Upper lobe of left lung (tissue), 6 donors: Measurements from ENCODE around the gene TFIP11. TPM values are rescaled to one million over a fixed set of nuclear protein-coding genes. Genes with fewer than 3 reads are reported as not detected.

Source experiments
- ATAC-seq, 2 donors: fragments of 200-7000 bp; cut with Tn5 transposase; one replicate each; pipeline ENCODE4 v1.9.1; 2022; ENCODE audit warnings: mild to moderate bottlenecking in 2 of 2, moderate library complexity in 2 of 2; ENCODE audit not compliant: low FRiP score in 2 of 2
- DNase-seq, 2 donors: peaks; one replicate each; pipeline ENCODE4 v3.0.0-alpha.2; 2019 to 2020
- H3K27ac ChIP-seq, 4 donors: fragments of 200-600 bp; sonication (generic); one replicate each; pipeline ENCODE4 v1.5.1; 2016 to 2019
- H3K27me3 ChIP-seq, 4 donors: fragments of 200-600 bp; sonication (generic); one replicate each; pipeline ENCODE4 v1.5.1; 2017 to 2019
- H3K36me3 ChIP-seq, 4 donors: fragments of 200-600 bp; sonication (generic); one replicate each; pipeline ENCODE4 v1.5.1; 2016 to 2019
- H3K4me1 ChIP-seq, 4 donors: fragments of 200-600 bp; sonication (generic); one replicate each; pipeline ENCODE4 v1.5.1; 2018 to 2019
- H3K4me3 ChIP-seq, 4 donors: fragments of 200-600 bp; sonication (generic); one replicate each; pipeline ENCODE4 v1.5.1; 2017 to 2019; ENCODE audit warnings: mild to moderate bottlenecking in 2 of 4, moderate library complexity in 1 of 4
- H3K9me3 ChIP-seq, 4 donors: fragments of 200-600 bp; sonication (generic); one replicate each; pipeline ENCODE4 v1.5.1; 2018 to 2019
- CTCF ChIP-seq, 6 experiments: fragments of 450-650 bp in 4 of 6; fragments of 200-600 bp in 2 of 6; sonication (generic) in 2 of 6; IDR thresholded peaks; one replicate each; pipeline ENCODE4 v1.5.1; 2016 to 2019; ENCODE audit warnings: antibody characterized with exemption in 6 of 6
- EP300 ChIP-seq, 4 donors: sonication (generic); formaldehyde crosslinking; IDR thresholded peaks; one replicate each; pipeline ENCODE4 v1.5.1; 2017; ENCODE audit warnings: antibody characterized with exemption in 4 of 4, control low read depth in 2 of 4
- POLR2A ChIP-seq, 4 donors: fragments of 450-650 bp; IDR thresholded peaks; one replicate each; pipeline ENCODE4 v1.5.1; 2016 to 2017; ENCODE audit warnings: antibody characterized with exemption in 4 of 4, mild to moderate bottlenecking in 2 of 4
- POLR2AphosphoS5 ChIP-seq, 2 donors: sonication (generic); formaldehyde crosslinking; IDR thresholded peaks; one replicate each; pipeline ENCODE4 v1.5.1; 2017; ENCODE audit warnings: antibody characterized with exemption in 2 of 2
- WGBS, 2 donors: methylation state at CpG; one replicate each; pipeline ENCODE4 v1.1.5; 2017 to 2018; 5-methylcytosine and 5-hydroxymethylcytosine counted together
- total RNA-seq, 6 donors: library from RNA; depleted of rRNA in 4 of 6; stranded (reverse); fragments of >200 nt in 4 of 6; gene quantifications; one replicate each; pipeline versions ENCODE4 v1.1.0 to v1.2.1, GENCODE V29; 2016 to 2021
- donor health status: DM: no; HTN: no; CAD: no; lungs with moderate emphysema.
- donor health status: DM: no; HTN: yes; CAD: no; lungs with severe emphysema.

TFIP11 gene
- total RNA-seq, 6 donors from 2014 or later: 26.3 to 37.7 (median 32.6) TPM

GRCh38 chr22:26485806-26486390 lies 26.4 kb downstream of the TFIP11 start:
- 59 to 81% methylated on average over 3 of the region's 3 CpGs for WGBS, 2 donors

GRCh38 chr22:26485013-26485412 lies 27.3 kb downstream of the TFIP11 start:
- no peak for ATAC-seq
- peak overlapping the region in 1 of 4 donors; percentile 90 for H3K4me3 ChIP-seq
- WGBS, 2 donors: 51% methylated on average over 7 of the region's 7 CpGs

More at GRCh38 chr22:26485806-26486390, 26.4 kb downstream of the TFIP11 start:
- Histone ChIP-seq H3K36me3 (peaks cover 5 to 42% (median 28%) of the 10 kb centered on the region in 4 donors), H3K27ac (peak overlapping the region in 2 of 4 donors; percentile 14 to 95), H3K9me3 (no peaks in the 10 kb centered on the region), H3K4me3 (no peak overlapping the region), H3K27me3 (no peaks in the 10 kb centered on the region), H3K4me1 (peaks cover 31 to 49% (median 38%) of the 10 kb centered on the region in 4 donors)
- ATAC-seq: no peak
- no peak for TF ChIP-seq POLR2A (IDR thresholded peaks at IDR 0.05)
- TF ChIP-seq EP300 (IDR thresholded peaks at IDR 0.05): no peak
- TF ChIP-seq POLR2AphosphoS5 (IDR thresholded peaks at IDR 0.05): no peak
- TF ChIP-seq CTCF (IDR thresholded peaks at IDR 0.05): no peak
- no peak for DNase-seq

GRCh38 chr22:26484360-26484706 lies 27.9 kb downstream of the TFIP11 start:
- Histone ChIP-seq H3K27ac (peak overlapping the region; percentile 95 to 98 (median 96)), H3K4me1 (peaks cover 46 to 65% (median 52%) of the 10 kb centered on the region in 4 donors), H3K36me3 (peaks cover 5 to 28% (median 18%) of the 10 kb centered on the region in 4 donors), H3K9me3 (no peaks in the 10 kb centered on the region), H3K27me3 (no peaks in the 10 kb centered on the region), H3K4me3 (peak overlapping the region; percentile 64 to 91 (median 90))
- TF ChIP-seq POLR2AphosphoS5 (IDR thresholded peaks at IDR 0.05): no peak
- TF ChIP-seq EP300 (IDR thresholded peaks at IDR 0.05): no peak
- TF ChIP-seq CTCF (IDR thresholded peaks at IDR 0.05): no peak
- TF ChIP-seq POLR2A (IDR thresholded peaks at IDR 0.05): no peak
- no peak for DNase-seq
- WGBS, 2 donors: 11 to 13% methylated on average over 6 of the region's 6 CpGs
- no peak for ATAC-seq

More at GRCh38 chr22:26485013-26485412, 27.3 kb downstream of the TFIP11 start:
- Histone ChIP-seq H3K27me3 (no peaks in the 10 kb centered on the region), H3K36me3 (peaks cover 5 to 35% (median 22%) of the 10 kb centered on the region in 4 donors), H3K4me1 (peaks cover 39 to 58% (median 45%) of the 10 kb centered on the region in 4 donors), H3K9me3 (no peaks in the 10 kb centered on the region), H3K27ac (peak overlapping the region; percentile 12 to 96 (median 95))
- no peak for TF ChIP-seq POLR2AphosphoS5 (IDR thresholded peaks at IDR 0.05)
- TF ChIP-seq EP300 (IDR thresholded peaks at IDR 0.05): no peak
- TF ChIP-seq CTCF (IDR thresholded peaks at IDR 0.05): no peak
- no peak for TF ChIP-seq POLR2A (IDR thresholded peaks at IDR 0.05)
- DNase-seq: no peak

GRCh38 chr22:26483439-26484359 lies 28.6 kb downstream of the TFIP11 start, which contains the start of the genes HPS4 and SRRD:
Gene HPS4 (minus strand): TSS chr22:26483783. CDS start chr22:26481762, 2,021 bp downstream.
Gene SRRD (plus strand): TSS chr22:26483877. CDS start chr22:26483891, 14 bp downstream.
- H3K4me1 ChIP-seq: peaks cover 49 to 71% (median 56%) of the 10 kb centered on the region in 4 donors
- 1 to 8% methylated on average over 6 to 39 of the region's 85 CpGs for WGBS, 2 donors
- H3K4me3 ChIP-seq: peak within 1 kb of the TSS; percentile 64 to 91 (median 90)

More at GRCh38 chr22:26483439-26484359, 28.6 kb downstream of the TFIP11 start, which contains the start of the genes HPS4 and SRRD:
- Histone ChIP-seq H3K36me3 (peaks cover 5 to 22% (median 12%) of the 10 kb centered on the region in 4 donors), H3K27me3 (no peaks in the 10 kb centered on the region), H3K27ac (peak within 1 kb of the TSS; percentile 95 to 98 (median 96)), H3K9me3 (no peaks in the 10 kb centered on the region)
- peak in 3 of 6 experiments; percentile 28 to 31 (median 28) for TF ChIP-seq CTCF (IDR thresholded peaks at IDR 0.05)
- peak in 3 of 4 donors; percentile 82 to 94 (median 93) for TF ChIP-seq POLR2A (IDR thresholded peaks at IDR 0.05)
- TF ChIP-seq EP300 (IDR thresholded peaks at IDR 0.05): peak in 1 of 4 donors; percentile 81
- peak; percentile 97 to 98 for TF ChIP-seq POLR2AphosphoS5 (IDR thresholded peaks at IDR 0.05)
- DNase-seq: peak; percentile 91 to 99
- ATAC-seq: peak; percentile 94 to 97
